ENCODE measurements around the gene PCDHGA9. TPM values are rescaled to one million over a fixed set of nuclear protein-coding genes. Genes with fewer than 3 reads are reported as not detected.
"Not testable (repeated sequence)": the region's sequence is repeated elsewhere in the genome, so short reads cannot be mapped to it uniquely, and the experiment has no call there.

Gene PCDHGA9
- total RNA-seq, 2 donors from 2014 or later: 3.9 to 7.7 TPM

GRCh38 chr5:141374627-141375026, 28.0 kb upstream of the PCDHGA9 start:
- H3K4me1 ChIP-seq (replicated peaks): no peaks in the 10 kb centered on the region
- intact Hi-C loops (cut with DNase I): no loop called here
- H3K27ac ChIP-seq: no peak overlapping the region
- WGBS: 39% methylated on average over 14 of the region's 14 CpGs
- no peaks in the 10 kb centered on the region for H3K36me3 ChIP-seq
- H3K9me3 ChIP-seq: no peaks in the 10 kb centered on the region
- H3K4me3 ChIP-seq: no peak overlapping the region
- no peak for DNase-seq (ENCODE audit: low spot score)
- H3K27me3 ChIP-seq (replicated peaks; ENCODE audit: insufficient read depth): peaks cover 4% of the 10 kb centered on the region
- TF ChIP-seq POLR2A (IDR thresholded peaks at IDR 0.05) (no peak), POLR2AphosphoS5 (IDR thresholded peaks at IDR 0.05) (no peak)
- TF ChIP-seq, protein P1, sequence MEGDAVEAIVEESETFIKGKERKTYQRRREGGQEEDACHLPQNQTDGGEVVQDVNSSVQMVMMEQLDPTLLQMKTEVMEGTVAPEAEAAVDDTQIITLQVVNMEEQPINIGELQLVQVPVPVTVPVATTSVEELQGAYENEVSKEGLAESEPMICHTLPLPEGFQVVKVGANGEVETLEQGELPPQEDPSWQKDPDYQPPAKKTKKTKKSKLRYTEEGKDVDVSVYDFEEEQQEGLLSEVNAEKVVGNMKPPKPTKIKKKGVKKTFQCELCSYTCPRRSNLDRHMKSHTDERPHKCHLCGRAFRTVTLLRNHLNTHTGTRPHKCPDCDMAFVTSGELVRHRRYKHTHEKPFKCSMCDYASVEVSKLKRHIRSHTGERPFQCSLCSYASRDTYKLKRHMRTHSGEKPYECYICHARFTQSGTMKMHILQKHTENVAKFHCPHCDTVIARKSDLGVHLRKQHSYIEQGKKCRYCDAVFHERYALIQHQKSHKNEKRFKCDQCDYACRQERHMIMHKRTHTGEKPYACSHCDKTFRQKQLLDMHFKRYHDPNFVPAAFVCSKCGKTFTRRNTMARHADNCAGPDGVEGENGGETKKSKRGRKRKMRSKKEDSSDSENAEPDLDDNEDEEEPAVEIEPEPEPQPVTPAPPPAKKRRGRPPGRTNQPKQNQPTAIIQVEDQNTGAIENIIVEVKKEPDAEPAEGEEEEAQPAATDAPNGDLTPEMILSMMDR (IDR thresholded peaks at IDR 0.05): no peak

GRCh38 chr5:141375444-141376155, 27.0 kb upstream of the PCDHGA9 start:
- H3K36me3 ChIP-seq; H3K27me3 ChIP-seq (replicated peaks; ENCODE audit: insufficient read depth); intact Hi-C loops (cut with DNase I); H3K4me3 ChIP-seq; H3K27ac ChIP-seq; H3K9me3 ChIP-seq; H3K4me1 ChIP-seq (replicated peaks); DNase-seq (ENCODE audit: low spot score): not testable (repeated sequence)
- 29% methylated on average over 8 of the region's 48 CpGs for WGBS

DNA sequence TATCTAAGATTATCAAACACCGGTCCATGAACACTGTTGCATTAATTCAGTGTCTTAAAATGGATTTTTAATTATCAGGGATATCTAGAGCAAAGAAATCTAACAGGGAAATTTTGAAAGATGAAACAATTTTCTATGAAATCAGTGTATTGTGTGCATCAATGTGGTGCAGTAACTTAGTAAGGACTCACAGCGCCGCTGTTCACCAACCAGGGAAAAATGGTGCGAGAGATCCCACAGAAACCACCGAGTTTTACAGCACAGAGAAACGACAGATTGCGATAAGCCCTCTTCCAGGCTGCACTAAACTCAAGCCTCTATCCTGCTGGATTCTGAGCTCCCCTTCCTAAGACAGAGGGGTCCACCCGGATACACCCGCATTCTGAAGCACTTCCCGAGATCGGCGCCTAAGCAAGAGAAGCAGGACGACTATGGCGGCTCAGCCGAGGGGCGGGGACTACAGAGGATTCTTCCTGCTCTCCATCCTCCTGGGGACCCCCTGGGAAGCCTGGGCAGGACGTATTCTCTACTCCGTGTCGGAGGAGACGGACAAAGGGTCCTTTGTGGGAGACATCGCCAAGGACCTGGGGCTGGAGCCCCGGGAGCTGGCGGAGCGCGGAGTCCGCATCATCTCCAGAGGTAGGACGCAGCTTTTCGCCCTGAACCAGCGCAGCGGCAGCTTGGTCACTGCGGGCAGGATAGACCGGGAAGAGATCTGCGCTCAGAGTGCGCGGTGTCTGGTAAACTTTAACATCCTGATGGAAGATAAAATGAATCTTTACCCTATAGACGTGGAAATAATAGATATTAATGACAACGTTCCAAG, 19.9 kb upstream of the PCDHGA9 start, which contains the start of gene PCDHGA7:
Gene PCDHGA7 (plus strand): TSS at position 274 of the 826 bp plus-strand sequence. CDS start 158 bp downstream, at position 432.
- Histone ChIP-seq H3K27me3 (replicated peaks; ENCODE audit: insufficient read depth) (no peaks in the 10 kb centered on the region), H3K4me3 (peak within 1 kb of the TSS; percentile 11 to 17), H3K9me3 (no peaks in the 10 kb centered on the region), H3K4me1 (replicated peaks) (no peaks in the 10 kb centered on the region), H3K27ac (no peak within 1 kb of the TSS), H3K36me3 (no peaks in the 10 kb centered on the region)
- intact Hi-C loops (cut with DNase I): no loop called here
- DNase-seq (ENCODE audit: low spot score): no peak
- WGBS: 15% methylated on average over 37 of the region's 37 CpGs
- no peak for TF ChIP-seq POLR2AphosphoS5 (IDR thresholded peaks at IDR 0.05)
- no peak for TF ChIP-seq POLR2A (IDR thresholded peaks at IDR 0.05)
- TF ChIP-seq, protein P1 (IDR thresholded peaks at IDR 0.05): peak in 1 of 4 experiments; percentile 8

DNA sequence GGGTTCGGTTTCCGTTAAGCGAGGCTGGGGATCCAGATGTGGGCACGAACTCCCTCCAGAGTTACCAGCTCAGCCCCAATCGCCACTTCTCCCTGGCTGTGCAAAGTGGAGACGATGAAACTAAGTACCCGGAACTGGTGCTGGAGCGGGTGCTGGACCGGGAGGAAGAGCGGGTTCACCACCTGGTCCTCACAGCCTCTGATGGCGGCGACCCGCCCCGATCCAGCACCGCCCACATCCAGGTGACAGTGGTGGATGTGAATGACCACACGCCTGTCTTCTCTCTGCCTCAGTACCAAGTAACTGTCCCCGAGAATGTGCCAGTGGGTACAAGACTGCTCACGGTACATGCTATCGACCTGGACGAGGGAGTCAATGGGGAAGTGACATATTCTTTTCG, 19.2 kb upstream of the PCDHGA9 start:
- Histone ChIP-seq H3K4me3 (no peak overlapping the region), H3K9me3 (no peaks in the 10 kb centered on the region), H3K4me1 (replicated peaks) (no peaks in the 10 kb centered on the region), H3K27me3 (replicated peaks; ENCODE audit: insufficient read depth) (no peaks in the 10 kb centered on the region), H3K36me3 (no peaks in the 10 kb centered on the region), H3K27ac (no peak overlapping the region)
- no peak for DNase-seq (ENCODE audit: low spot score)
- intact Hi-C loops (cut with DNase I): no loop called here
- WGBS: 24% methylated on average over 21 of the region's 21 CpGs
- TF ChIP-seq, protein P1 (IDR thresholded peaks at IDR 0.05): no peak
- TF ChIP-seq POLR2A (IDR thresholded peaks at IDR 0.05): no peak
- TF ChIP-seq POLR2AphosphoS5 (IDR thresholded peaks at IDR 0.05): no peak

DNA sequence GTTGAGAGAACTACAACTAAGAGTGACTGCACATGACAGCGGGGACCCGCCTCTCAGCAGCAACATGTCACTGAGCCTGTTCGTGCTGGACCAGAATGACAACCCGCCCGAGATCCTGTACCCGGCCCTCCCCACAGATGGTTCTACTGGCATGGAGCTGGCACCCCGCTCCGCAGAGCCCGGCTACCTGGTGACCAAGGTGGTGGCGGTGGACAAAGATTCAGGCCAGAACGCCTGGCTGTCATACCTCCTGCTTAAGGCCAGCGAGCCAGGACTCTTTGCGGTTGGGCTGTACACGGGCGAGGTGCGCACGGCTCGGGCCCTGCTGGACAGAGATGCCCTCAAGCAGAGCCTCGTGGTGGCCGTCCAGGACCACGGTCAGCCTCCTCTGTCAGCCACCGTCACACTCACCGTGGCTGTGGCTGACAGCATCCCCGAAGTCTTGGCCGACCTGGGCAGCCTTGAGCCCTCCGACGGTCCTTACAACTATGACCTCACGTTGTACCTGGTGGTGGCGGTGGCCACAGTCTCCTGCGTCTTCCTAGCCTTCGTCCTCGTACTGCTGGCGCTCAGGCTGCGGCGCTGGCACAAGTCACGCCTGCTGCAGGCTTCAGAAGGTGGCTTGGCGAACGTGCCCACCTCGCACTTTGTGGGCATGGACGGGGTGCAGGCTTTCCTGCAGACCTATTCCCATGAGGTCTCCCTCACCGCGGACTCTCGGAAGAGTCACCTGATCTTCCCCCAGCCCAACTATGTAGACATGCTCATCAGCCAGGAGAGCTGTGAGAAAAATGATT, 17.9 kb upstream of the PCDHGA9 start:
- DNase-seq (ENCODE audit: low spot score): no peak
- H3K9me3 ChIP-seq: no peaks in the 10 kb centered on the region

More for the DNA sequence above, 17.9 kb upstream of the PCDHGA9 start:
- H3K4me1 ChIP-seq (replicated peaks): no peaks in the 10 kb centered on the region
- intact Hi-C loops (cut with DNase I): no loop called here
- peaks cover 1% of the 10 kb centered on the region for H3K27me3 ChIP-seq (replicated peaks; ENCODE audit: insufficient read depth)
- H3K27ac ChIP-seq: no peak overlapping the region
- no peaks in the 10 kb centered on the region for H3K36me3 ChIP-seq
- H3K4me3 ChIP-seq: no peak overlapping the region
- TF ChIP-seq POLR2A (IDR thresholded peaks at IDR 0.05) (no peak), POLR2AphosphoS5 (IDR thresholded peaks at IDR 0.05) (no peak)
- TF ChIP-seq, protein P1 (IDR thresholded peaks at IDR 0.05): no peak
- 31% methylated on average over 30 of the region's 43 CpGs for WGBS
